GM19397 (cell line): Measurements from ENCODE around the gene SCART1.
"Not testable (repeated sequence)": the region's sequence is repeated elsewhere in the genome, so short reads cannot be mapped to it uniquely, and the experiment has no call there.

ENCODE experiments used
- ATAC-seq: cut with Tn5 transposase; IDR thresholded peaks from one replicate; pipeline ENCODE4 v1.9.1; 2021; ENCODE audit warnings: mild to moderate bottlenecking, moderate library complexity; ENCODE audit not compliant: unreplicated experiment

Gene SCART1

GRCh38 chr10:133431888-133432613 lies 21.7 kb upstream of the SCART1 start:
- ATAC-seq, result not testable (repeated sequence)

GRCh38 chr10:133432789-133433188 lies 21.0 kb upstream of the SCART1 start:
- not testable (repeated sequence) for ATAC-seq

GRCh38 chr10:133438711-133439273 lies 15.0 kb upstream of the SCART1 start:
- ATAC-seq, result no peak

DNA sequence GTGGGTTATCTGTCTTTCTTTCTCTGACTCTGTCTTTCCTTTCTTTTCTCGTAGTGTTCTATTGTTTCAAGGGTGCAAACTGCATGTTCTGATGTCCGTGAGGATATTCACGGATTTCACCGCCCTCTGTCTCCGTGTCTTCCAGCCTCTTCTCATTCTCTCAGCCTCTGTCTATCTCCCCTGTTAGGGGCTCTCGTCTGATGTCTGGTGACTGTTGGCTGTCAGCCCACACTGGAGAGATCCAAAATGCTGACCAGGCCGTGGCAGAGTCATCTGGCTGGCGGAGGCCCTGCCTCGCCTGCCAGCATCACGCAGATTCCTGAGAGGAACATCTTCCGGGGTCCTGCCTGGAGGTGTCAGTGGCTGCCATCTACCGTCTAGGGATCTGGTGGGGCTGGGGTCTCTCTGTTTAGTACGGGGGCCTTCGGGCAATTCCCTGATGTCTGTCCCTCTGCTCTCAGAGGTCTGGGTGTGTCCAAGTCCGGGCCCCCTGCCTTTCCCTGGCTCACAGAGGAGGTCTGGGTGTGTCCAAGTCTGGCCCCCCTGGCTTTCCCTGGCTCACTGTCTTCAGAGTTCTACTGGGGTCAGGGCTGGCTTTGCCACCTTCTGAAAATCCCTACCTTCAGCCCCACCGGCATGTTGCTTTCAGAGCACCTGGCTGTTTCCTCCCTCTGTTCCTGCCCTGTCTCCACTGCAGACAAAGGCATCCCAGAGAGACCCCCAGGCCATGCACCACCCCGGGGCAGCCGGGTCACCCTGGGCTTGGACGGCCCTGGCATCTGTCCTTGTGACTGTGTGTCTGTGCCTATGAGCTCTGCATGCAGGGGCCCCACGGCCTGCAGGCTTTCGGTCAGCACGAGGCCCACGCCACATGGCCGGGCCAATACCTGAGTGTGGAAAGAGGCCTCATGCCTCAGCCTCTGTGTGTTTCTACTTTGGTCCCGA lies 14.0 kb upstream of the SCART1 start:
- ATAC-seq, result no peak

DNA sequence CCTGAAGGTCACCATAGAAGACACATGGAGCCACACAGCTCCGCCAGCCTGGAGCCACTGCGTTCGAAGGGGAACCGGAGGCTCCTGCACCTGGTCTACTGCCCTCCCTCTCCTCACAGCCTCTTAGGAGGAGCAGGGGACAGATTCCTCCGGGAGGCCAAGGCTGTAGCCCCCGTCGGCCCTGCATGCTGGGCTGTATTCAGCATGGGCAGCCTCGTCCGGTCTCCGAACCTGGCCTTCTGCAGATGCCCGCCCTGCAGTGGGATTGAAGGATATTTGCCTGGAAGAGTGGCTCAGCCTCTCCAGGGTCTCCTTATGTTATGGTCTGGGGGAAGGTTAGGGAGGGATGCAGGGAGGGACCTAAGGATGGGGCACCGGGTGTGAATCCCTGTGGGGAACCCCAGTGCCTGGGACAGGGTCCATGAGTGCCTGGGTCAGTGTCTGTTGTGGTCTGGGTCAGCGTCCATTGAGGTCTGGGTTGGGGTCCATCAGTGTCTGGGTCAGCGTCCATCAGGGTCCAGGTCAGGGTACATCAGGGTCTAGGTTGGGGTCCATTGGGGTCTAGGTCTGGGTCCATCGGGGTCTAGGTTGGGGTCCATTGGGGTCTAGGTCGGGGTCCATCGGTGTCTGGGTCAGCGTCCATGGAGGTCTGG lies 13.0 kb upstream of the SCART1 start:
- no peak for ATAC-seq

GRCh38 chr10:133441356-133441755 lies 12.4 kb upstream of the SCART1 start:
- not testable (repeated sequence) for ATAC-seq

GRCh38 chr10:133441780-133442179 lies 12.0 kb upstream of the SCART1 start:
- ATAC-seq, result no peak

DNA sequence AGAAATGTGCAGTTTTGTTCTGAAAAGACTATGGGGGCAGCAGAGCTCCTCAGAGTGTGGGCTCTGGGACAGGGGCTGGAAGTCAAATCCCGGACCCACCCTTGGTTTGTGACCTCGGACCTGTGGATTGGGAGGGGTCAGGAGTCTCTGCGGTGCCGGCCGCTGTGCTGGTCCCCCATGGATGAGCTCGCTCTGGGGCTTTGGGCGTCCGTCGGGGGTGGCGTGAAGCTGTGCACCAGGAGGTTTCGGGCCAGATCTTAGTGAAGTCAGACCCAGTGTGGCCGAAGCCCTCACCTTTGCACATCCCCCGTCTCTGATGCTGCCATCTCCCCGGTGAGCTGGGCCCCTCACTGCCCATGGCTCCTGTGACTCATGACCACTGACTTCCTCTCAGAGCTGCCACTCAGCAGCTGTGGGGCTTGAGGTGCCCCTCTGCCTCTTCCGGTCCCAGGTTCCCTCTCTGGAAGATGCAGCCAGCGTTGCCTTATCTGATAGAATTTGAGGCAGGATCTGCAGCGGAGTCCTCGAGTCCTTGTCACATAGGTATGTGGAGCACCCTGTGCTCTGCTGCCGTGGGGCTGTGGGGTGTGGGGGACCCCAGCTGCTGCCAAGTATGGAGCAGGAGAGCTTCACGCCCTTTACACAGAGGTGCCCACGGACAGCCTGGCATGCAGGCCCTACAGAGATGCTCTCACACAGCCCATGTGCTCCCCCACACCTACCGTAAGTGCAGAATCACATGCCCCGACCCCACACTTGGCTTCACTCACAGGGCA lies 11.4 kb upstream of the SCART1 start:
- ATAC-seq, result no peak

DNA sequence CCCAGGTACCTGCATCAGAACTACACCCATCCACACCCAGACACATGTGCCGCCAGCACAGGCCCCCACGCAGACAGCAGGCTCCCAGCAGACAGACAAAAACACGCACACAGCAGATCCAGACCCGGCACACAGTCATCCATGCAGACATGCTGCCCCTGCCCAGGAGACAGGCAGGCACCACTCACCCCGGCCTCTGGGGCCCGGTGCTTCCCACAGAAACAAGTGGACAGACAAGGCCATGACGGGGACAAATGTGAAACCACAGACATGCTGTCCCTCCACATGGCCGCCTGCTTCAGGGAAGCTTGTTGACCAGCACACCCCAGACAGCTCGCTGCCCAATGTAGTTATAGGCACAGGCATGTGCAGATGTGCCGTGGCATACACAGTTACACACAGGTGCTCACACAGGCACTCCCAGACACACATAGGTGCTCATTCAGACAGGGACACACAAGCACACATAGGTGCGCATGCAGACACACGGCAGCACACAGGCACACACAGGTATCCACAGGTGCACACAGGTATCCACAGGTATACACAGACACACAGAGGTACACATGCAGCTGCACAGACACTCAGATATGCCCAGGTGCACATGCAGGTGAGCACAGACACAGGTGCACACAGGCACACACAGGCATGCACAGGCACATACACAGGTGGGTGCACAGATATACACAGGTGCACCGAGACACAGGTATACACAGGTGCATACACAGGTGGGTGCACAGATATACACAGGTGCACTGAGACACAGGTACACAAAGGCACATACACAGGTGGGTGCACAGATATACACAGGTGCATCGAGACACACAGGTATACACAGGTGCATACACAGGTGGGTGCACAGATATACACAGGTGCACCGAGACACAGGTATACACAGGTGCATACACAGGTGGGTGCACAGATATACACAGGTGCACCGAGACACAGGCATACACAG lies 10.5 kb upstream of the SCART1 start:
- ATAC-seq, result no peak

GRCh38 chr10:133444342-133445267 lies 9.1 kb upstream of the SCART1 start:
- no peak for ATAC-seq

DNA sequence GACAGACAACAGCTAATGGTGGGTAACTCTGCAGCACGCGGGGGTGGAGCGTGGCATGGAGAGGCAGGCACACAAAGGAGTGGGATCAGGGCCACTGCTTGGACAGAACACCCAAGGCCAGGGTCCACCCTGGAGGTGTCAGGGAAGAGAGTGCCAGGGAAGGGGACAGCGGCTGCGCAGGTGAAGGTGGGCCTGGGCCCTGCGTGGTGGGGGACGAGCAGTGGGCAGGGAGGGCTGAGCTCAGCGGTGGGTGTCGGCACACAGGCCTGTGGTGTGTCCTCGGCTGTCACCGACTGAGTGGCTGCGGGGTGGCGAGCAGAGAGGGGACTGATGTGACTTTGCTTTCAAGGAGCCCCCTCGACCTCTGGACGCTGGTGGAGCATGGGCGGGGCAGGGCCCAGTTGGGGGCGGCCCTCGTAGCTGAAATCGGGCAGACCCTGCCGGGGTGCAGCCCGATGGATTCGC lies 8.4 kb upstream of the SCART1 start:
- no peak for ATAC-seq

DNA sequence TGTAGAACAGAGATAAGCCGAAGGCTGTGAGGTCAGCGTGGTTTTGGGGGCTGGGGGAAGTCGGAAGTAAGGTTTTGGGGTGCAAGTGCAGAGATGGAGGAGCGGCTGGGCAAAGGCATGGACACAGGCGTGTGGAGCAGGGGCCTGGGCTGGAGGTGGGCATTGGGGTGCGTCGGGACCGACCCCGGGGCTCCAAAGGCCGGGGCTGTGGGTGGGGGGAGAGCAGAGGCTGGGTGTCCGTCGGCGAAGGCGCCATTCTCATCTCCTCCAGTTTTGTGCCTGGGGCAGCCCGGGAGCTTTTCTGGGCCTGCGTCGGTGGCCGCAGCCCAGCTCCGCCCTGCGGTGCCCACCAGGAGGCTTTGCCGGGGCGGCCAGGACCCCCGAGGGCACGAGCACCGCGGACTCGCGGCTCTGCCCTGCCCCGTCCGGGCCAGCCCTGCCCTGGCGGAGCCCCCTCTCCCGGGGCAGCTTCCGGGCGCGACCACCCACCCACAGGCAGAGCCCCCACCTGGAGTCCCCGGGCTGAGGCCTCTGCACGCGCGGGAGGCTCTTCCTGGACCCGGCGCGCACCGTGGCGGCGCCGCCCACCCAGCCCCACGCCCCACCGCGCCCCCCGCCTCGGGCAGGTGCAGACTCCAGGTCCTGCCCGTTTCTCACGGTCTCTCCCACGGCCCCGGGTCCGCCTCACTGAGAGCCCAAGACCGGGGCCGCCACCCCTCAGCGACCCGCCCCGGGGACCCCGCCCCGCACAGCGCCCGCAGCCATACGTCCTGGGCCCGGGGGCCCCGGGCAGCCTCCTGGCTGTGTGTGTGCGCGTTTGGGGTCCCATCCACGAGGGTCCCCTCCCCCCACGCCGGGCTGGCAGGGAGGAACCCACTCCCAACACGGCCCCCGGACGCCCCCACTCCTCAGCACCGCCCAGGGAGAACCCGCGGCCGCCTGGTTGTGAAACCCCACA lies 7.7 kb upstream of the SCART1 start:
- no peak for ATAC-seq

DNA sequence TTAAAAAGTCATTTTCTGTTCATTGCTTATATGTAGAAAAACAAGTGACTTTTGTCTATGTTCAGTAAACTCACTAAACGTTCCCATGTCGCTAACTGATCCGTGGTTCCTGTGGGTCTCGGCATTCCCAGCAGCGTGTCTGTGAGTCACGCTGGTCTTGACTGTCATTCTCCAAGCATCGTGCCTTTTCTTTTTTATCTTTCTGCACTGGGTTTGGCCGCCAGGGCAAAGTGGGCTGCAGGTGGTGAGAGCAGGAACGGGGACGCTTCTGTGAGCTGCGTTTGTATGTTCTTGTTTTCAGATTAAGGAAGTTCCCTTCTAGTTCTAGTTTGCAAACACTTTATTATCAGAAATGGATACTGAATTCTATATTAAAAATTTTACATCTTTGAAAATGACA lies 6.8 kb upstream of the SCART1 start:
- ATAC-seq, result no peak

DNA sequence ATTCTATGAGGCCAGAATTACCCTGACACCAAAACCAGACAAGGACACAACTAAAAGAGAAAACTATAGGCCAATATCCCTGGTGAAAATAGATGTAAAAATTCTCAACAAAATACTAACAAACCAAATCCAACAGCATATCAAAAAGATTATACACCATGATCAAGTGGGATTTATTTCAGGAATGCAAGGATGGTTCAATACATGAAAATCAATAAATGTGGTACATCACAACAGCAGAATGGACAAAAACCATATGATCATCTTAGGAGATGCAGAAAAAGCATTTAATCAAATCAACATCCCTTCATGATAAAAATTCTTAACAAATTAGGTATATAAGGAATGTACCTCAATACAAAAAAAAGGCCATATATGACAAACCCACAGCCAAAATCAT lies 5.6 kb upstream of the SCART1 start:
- no peak for ATAC-seq

GRCh38 chr10:133451346-133451745 lies 2.4 kb upstream of the SCART1 start:
- no peak for ATAC-seq

DNA sequence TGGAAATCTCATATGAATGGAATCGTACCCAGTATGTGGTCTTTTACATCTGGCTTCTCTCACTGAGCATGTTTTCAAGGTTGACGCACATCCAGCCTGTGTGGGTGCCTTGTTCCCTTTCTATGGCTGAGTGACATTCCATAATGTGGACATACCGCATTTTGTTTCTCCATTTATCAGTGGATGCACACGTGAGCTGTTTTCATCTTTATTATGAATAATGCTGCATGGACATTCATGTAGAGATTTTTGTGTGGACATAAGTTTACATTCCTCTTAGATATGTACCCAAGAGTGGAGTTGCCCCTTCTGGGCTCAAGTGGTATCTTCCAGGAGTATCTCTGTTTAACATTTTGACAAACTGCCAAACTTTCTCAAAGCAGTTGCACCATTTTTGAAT lies 1.3 kb upstream of the SCART1 start:
- no peak for ATAC-seq
